GM12875 (cell line): ENCODE data around the gene ATXN7L1.

Experiments
- H3K4me3 ChIP-seq: one replicate; pipeline ENCODE4 v1.5.1; 2011; ENCODE audit warnings: low read depth, low read length, control low read depth
- CTCF ChIP-seq: IDR thresholded peaks from 2 replicates; pipeline ENCODE4 v1.5.1; 2011; ENCODE audit warnings: low read depth, mild to moderate bottlenecking, control low read depth, inconsistent platforms, low read length, moderate library complexity, borderline replicate concordance; ENCODE audit not compliant: insufficient read depth

ATXN7L1 gene

GRCh38 chr7:105677410-105677730 lies 199.0 kb downstream of the ATXN7L1 start:
- H3K4me3 ChIP-seq = no peak overlapping the region
- TF ChIP-seq CTCF = no peak

- no peak for TF ChIP-seq CTCF
Measured at GRCh38 chr7:105675934-105676371, 200.4 kb downstream of the ATXN7L1 start.

GRCh38 chr7:105674200-105674920 lies 202.0 kb downstream of the ATXN7L1 start:
- TF ChIP-seq CTCF = no peak
- no peak overlapping the region for H3K4me3 ChIP-seq

More at GRCh38 chr7:105675934-105676371, 200.4 kb downstream of the ATXN7L1 start:
- no peak overlapping the region for H3K4me3 ChIP-seq

- TF ChIP-seq CTCF = no peak
Measured at GRCh38 chr7:105673367-105674084, 202.9 kb downstream of the ATXN7L1 start.

GRCh38 chr7:105672801-105673200 lies 203.6 kb downstream of the ATXN7L1 start:
- H3K4me3 ChIP-seq = no peak overlapping the region
- TF ChIP-seq CTCF = no peak

More at GRCh38 chr7:105673367-105674084, 202.9 kb downstream of the ATXN7L1 start:
- H3K4me3 ChIP-seq = no peak overlapping the region

GRCh38 chr7:105666324-105666723 lies 210.1 kb downstream of the ATXN7L1 start:
- TF ChIP-seq CTCF = no peak
- no peak overlapping the region for H3K4me3 ChIP-seq

- H3K4me3 ChIP-seq = no peak overlapping the region
- no peak for TF ChIP-seq CTCF
Measured at GRCh38 chr7:105665684-105666083, 210.7 kb downstream of the ATXN7L1 start.
